GM19467 (cell line): Measurements from ENCODE around the gene NCSTN.

Source experiments
- ATAC-seq: cut with Tn5 transposase; IDR thresholded peaks from one replicate; pipeline ENCODE4 v1.9.1; 2021; ENCODE audit warnings: mild to moderate bottlenecking, moderate library complexity; ENCODE audit not compliant: unreplicated experiment

The NCSTN gene

GRCh38 chr1:160351629-160352028 lies 8.4 kb downstream of the NCSTN start:
- no peak for ATAC-seq

DNA sequence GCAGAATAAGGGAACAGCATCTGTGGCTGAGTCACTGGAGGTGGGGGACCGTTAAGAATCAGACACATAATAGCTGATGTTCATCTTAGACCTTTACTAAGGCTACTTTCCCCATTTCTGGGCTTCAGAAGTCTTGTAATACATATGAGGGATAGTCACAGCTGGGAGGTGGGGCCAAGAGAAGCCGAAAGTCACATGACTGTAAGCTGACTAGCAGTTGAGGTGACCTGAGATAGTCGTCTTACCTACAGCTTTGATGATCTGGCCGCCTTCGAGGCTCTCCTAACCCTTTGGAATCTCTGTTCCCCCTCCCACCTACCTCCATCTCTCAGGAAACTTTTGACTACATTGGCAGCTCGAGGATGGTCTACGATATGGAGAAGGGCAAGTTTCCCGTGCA lies 9.4 kb downstream of the NCSTN start:
- no peak for ATAC-seq

DNA sequence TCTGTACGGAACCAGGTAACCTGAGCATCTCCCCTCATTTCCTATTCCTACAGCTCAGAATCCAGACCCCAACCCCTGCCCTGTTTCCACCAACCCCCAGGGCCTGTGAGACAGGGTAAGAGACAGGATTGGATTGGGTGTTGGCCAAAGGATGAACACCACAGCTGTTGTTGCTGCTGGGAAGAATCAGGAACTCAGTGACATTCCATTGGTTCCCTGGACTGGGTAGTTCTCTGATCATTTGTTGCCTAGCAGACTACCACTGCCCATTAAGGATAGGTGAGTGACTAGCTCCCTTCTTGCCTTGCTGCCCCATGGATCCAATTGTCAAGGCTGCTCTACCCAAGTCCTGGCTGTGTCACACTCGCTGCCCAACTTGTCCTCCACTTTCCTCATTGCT lies 10.0 kb downstream of the NCSTN start:
- ATAC-seq = no peak

DNA sequence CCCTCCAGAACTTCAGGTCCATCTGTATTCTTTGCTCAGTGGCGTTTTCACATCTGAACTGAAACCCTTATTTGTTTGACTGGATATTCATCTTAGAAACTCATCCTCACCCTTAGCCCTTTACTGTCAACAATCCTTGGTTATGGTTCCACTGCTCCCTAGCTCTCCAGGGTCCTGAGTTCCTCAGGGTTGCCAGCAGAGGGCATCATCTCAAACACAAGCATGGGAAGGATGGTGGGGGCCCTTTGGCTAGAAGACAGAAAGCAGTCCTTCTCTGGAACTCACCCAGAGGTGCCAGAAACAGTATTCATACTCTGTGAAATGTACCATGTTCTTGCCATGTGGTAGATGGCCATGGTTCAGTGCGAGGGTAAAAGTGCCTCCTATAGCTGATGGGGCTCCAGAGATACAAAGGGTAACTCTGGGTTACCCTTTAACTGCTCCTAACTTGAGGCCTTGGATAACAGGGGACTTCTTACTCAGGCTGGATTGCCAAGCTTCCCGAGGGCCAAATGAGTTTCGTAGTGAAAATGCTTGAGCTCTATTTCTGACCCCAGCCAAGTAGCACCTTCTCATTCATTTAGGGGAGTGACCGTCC lies 11.3 kb downstream of the NCSTN start:
- no peak for ATAC-seq

- no peak for ATAC-seq
Observed at GRCh38 chr1:160357286-160358002, 14.3 kb downstream of the NCSTN start.

- no peak for ATAC-seq
Observed at GRCh38 chr1:160358073-160358472, 14.9 kb downstream of the NCSTN start.

GRCh38 chr1:160359559-160360226 lies 16.5 kb downstream of the NCSTN start:
- ATAC-seq = no peak

- no peak for ATAC-seq
Observed at GRCh38 chr1:160360227-160360695, 17.1 kb downstream of the NCSTN start.

- no peak for ATAC-seq
Observed at GRCh38 chr1:160361199-160361598, 18.0 kb downstream of the NCSTN start.

GRCh38 chr1:160361814-160362167 lies 18.6 kb downstream of the NCSTN start:
- ATAC-seq = no peak

DNA sequence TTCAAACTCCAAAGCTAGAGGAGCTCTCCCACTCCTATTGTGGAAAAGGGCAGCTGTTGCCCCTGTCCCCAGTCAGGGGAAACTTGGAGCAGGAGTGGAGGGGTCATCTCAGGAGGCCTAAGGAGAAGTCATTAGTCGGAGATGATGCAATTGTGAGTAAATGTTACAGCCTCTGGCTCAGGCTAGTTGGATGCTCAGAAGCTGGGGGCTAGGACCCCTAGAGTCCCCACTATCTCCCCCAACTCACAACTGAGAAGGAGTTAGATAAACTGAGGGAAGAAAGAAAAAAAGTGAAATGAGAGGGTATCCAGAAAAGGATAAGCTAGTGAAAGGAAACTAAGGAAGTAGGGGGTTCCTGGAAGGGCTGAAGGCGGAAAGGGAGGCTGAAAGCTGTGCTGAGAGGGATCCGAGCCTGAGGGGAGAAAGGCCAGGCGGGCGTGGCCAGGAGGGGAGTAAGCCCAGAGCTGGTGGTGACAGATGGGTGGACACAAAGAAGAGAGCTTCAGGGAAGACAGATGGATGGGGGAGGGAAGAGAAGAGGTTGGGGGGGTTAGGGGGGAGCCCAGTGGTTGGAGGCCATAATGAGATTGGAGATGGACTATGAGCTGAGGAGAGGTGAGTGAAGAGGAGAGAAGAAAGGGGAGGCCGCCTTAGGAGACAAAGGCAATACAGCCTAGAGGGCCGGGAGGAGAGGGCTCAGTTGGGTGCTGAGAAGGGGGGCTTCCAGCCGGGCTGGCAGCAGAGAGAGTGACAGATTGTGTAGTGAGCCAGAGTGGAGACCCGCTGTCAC lies 19.2 kb downstream of the NCSTN start:
- no peak for ATAC-seq

- no peak for ATAC-seq
Observed at GRCh38 chr1:160363010-160363409, 19.8 kb downstream of the NCSTN start.

GRCh38 chr1:160363951-160364735 lies 21.0 kb downstream of the NCSTN start:
- no peak for ATAC-seq

DNA sequence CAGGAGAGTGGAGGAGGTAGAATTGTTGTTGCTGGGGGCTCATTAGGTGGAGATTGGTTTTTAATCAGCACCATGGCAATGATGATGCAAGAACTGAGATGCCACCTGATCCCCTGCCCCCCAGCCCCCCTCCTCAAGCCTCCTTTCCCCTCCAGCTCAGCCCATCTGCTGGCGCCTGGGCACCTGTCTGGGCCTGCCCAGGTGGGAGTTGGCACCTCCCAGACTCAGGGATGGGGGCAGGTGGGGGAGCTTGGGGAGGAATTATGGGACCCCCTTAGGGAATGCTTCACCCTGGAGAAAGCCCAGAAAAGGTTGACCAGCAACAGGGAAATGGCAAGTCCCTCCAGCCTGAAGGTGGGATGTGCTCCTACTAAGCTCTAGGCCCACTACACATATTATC lies 22.1 kb downstream of the NCSTN start:
- ATAC-seq = no peak

DNA sequence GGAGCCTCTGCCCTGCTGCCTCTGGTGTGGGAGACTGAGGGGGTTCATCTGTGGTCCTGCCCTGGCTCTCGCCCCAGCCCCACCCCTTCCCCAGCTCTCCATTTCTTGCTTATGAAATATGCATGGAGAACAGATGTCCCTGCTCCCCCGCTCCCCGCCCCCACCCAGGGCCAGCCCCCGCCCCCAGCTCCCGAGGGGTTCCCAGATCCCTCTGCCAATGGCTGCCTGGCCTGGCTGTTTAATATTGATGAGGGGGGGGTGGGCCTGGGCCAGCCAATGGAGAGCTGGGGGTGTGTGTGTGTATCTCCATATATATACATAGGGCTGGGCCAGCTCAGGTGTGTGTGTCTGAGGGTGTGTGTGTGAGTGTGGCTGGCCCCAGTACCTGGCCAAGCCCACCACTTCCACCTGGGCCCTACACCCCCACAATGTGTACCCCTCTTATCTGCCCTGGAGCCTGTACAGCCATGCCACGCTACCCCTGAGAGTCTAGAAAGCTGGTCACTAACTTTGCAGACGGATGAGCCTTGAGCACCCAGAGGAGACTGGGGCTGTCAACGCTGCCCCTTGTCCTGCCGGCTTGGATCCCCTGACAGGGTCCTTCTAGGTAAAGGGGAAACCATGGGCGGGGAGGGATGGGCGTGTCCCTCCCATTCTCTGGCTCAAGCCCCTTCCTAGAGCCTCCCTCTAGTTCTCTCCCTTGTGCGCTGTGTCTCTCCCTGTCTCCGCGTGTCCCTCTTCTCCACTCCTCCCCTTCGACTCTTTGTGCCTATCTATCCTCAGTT lies 23.7 kb downstream of the NCSTN start, which contains the start of gene NHLH1:
Gene NHLH1, plus strand, starts transcription at position 341 of the 785 bp plus-strand sequence. CDS start 3,661 bp downstream, outside the sequence.
- no peak for ATAC-seq

- ATAC-seq = no peak
Observed at GRCh38 chr1:160367516-160367900, 24.3 kb downstream of the NCSTN start.

- ATAC-seq = no peak
Observed at GRCh38 chr1:160367934-160368923, 25.0 kb downstream of the NCSTN start.

GRCh38 chr1:160369087-160369486 lies 25.9 kb downstream of the NCSTN start:
- ATAC-seq = no peak
